Gastroesophageal sphincter (tissue), 4 donors: Measurements from ENCODE around the gene PCDH9. TPM values are rescaled to one million over a fixed set of nuclear protein-coding genes. Genes with fewer than 3 reads are reported as not detected.

Source experiments
- ATAC-seq: fragments of 150-250 bp; one replicate; pipeline ENCODE4 v1.9.1; 2016; ENCODE audit warnings: mild to moderate bottlenecking, moderate library complexity
- H3K27ac ChIP-seq, 4 donors: fragments of 200-600 bp; sonication (generic) in 3 of 4; 1 replicate in 3 of 4; 2 replicates in 1 of 4; pipeline ENCODE4 v1.5.1; 2016 to 2019
- H3K27me3 ChIP-seq: fragments of 200-600 bp; sonication (generic); one replicate; pipeline ENCODE4 v1.5.1; 2019
- H3K36me3 ChIP-seq, 2 donors: fragments of 200-600 bp; sonication (generic); one replicate each; pipeline ENCODE4 v1.5.1; 2019; ENCODE audit warnings: control low read depth in 1 of 2
- H3K4me1 ChIP-seq, 3 donors: fragments of 200-600 bp; sonication (generic); 1 replicate in 2 of 3; 2 replicates in 1 of 3; pipeline ENCODE4 v1.5.1; 2016 to 2019; ENCODE audit warnings: control low read depth in 2 of 3
- H3K4me3 ChIP-seq, 2 donors: fragments of 200-600 bp; sonication (generic); one replicate each; pipeline ENCODE4 v1.5.1; 2019; ENCODE audit warnings: mild to moderate bottlenecking in 1 of 2, moderate library complexity in 1 of 2
- H3K9me3 ChIP-seq, 3 donors: fragments of 200-600 bp; sonication (generic); one replicate each; pipeline ENCODE4 v1.5.1; 2017 to 2019; ENCODE audit warnings: control low read depth in 2 of 3
- EP300 ChIP-seq: sonication (generic); formaldehyde crosslinking; IDR thresholded peaks from one replicate; pipeline ENCODE4 v1.6.1; 2017; ENCODE audit warnings: antibody characterized with exemption, mild to moderate bottlenecking
- POLR2A ChIP-seq, 2 donors: fragments of 450-650 bp; IDR thresholded peaks; one replicate each; pipeline ENCODE4 v1.6.1; 2017; ENCODE audit warnings: antibody characterized with exemption in 2 of 2, mild to moderate bottlenecking in 2 of 2, moderate library complexity in 1 of 2
- POLR2AphosphoS5 ChIP-seq: sonication (generic); formaldehyde crosslinking; IDR thresholded peaks from one replicate; pipeline ENCODE4 v1.6.1; 2017; ENCODE audit warnings: antibody characterized with exemption
- WGBS, 2 donors: methylation state at CpG; one replicate each; pipeline ENCODE4 v1.1.5; 2018; ENCODE audit warnings: low coverage in 1 of 2; 5-methylcytosine and 5-hydroxymethylcytosine counted together
- total RNA-seq, 4 donors: library from RNA; depleted of rRNA; stranded (reverse); fragments of >200 nt; gene quantifications; one replicate each; pipeline ENCODE4 v1.1.0, GENCODE V29; 2016
- TF ChIP-seq, protein P1 (sequence below), 4 experiments: fragments of 200-600 bp in 2 of 4; fragments of 450-650 bp in 2 of 4; sonication (generic) in 1 of 4; IDR thresholded peaks; one replicate each; pipeline ENCODE4 v1.5.1; 2017 to 2019; ENCODE audit warnings: antibody characterized with exemption in 4 of 4, mild to moderate bottlenecking in 2 of 4, moderate library complexity in 2 of 4

Gene PCDH9
- total RNA-seq, 4 donors from 2014 or later, result 52.9 to 141 (median 56.5) TPM

DNA sequence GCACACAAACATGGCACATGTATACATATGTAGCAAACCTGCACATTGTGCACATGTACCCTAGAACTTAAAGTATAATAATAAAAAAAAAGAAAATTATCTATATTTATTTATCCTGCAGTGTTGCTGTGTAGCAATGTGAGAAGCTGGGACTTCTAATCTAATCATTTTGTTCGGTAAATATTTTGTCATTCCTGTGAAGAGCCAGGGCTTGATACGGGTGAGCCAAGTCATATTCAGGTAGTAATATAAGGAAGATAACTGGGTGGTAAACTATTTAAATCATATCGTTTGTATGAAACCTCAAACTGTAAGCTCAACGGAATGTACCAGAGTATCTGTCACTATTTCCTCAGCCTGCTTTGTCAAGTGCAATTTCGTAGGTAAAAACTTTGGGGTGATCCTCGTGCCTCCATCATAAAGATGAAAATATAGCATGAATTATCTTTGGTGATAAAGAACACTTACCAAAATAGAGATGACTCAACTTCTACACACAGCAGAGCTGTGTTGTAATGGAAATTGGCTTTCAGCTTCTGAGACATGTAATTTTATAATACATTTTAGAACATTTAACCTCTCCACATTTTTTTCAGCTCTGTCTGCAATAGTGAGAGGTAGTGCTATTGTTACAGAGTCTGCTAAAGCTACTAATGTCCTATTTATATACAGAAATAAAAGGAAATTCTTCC lies 92.9 kb downstream of the PCDH9 start:
- Histone ChIP-seq H3K4me1 (peaks cover 0 to 30% (median 2%) of the 10 kb centered on the region in 3 donors), H3K4me3 (no peak overlapping the region), H3K27me3 (no peaks in the 10 kb centered on the region), H3K36me3 (no peaks in the 10 kb centered on the region), H3K9me3 (no peaks in the 10 kb centered on the region), H3K27ac (no peak overlapping the region)
- TF ChIP-seq POLR2A (IDR thresholded peaks at IDR 0.05), result no peak
- TF ChIP-seq EP300, result no peak
- TF ChIP-seq, protein P1, sequence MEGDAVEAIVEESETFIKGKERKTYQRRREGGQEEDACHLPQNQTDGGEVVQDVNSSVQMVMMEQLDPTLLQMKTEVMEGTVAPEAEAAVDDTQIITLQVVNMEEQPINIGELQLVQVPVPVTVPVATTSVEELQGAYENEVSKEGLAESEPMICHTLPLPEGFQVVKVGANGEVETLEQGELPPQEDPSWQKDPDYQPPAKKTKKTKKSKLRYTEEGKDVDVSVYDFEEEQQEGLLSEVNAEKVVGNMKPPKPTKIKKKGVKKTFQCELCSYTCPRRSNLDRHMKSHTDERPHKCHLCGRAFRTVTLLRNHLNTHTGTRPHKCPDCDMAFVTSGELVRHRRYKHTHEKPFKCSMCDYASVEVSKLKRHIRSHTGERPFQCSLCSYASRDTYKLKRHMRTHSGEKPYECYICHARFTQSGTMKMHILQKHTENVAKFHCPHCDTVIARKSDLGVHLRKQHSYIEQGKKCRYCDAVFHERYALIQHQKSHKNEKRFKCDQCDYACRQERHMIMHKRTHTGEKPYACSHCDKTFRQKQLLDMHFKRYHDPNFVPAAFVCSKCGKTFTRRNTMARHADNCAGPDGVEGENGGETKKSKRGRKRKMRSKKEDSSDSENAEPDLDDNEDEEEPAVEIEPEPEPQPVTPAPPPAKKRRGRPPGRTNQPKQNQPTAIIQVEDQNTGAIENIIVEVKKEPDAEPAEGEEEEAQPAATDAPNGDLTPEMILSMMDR (IDR thresholded peaks at IDR 0.05), result no peak
- no peak for TF ChIP-seq POLR2AphosphoS5
- ATAC-seq, result peak; percentile 34
- 59 to 65% methylated on average over 6 of the region's 6 CpGs for WGBS, 2 donors

DNA sequence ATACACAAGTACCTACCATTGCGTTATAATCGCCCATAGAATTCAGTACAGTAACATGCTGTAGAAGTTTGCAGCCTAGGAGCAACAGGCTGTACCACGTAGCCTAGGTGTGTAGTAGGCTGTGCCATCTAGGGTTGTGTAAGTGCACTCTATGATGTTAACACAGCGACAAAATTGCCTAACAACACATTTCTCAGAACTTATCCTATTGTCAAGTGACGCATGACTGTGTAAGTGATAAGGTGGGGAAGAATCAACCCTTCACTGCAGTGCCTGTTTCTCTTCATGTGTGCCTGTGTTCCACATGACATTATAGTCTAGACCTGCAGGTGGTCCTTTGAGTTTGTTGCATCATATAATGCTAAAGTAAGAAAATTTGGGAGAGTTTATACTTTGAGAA lies 94.0 kb downstream of the PCDH9 start:
- no peaks in the 10 kb centered on the region for H3K36me3 ChIP-seq
- no peaks in the 10 kb centered on the region for H3K27me3 ChIP-seq
- TF ChIP-seq, protein P1 (IDR thresholded peaks at IDR 0.05), result no peak
- TF ChIP-seq POLR2A (IDR thresholded peaks at IDR 0.05) (no peak), EP300 (no peak), POLR2AphosphoS5 (no peak)
- WGBS, 2 donors, result 96 to 97% methylated on average over 3 to 5 of the region's 5 CpGs
- no peak overlapping the region for H3K4me3 ChIP-seq
- no peaks in the 10 kb centered on the region for H3K9me3 ChIP-seq
- no peak for ATAC-seq
- H3K4me1 ChIP-seq, result peaks cover 0 to 30% (median 2%) of the 10 kb centered on the region in 3 donors
- no peak overlapping the region for H3K27ac ChIP-seq

DNA sequence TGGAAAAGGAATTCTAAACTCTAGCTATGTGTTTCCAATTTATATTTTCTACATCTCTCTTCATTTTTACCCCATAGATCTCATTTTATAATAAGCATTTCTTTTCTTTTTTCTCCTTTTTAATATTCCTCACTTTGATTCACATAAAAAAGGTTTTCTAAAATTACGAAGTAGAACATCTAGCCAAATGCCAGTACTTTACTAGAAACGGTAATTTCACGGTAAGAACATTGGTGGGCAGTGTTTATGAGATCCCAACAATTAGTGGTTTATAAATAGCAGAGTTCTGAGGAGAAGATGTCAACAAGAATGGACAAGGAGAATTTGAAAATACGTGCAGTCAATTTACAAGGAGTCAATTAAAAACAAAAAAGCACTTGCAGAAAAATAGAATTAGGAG lies 94.8 kb downstream of the PCDH9 start:
- no peak for TF ChIP-seq POLR2A (IDR thresholded peaks at IDR 0.05)
- TF ChIP-seq, protein P1 (IDR thresholded peaks at IDR 0.05), result no peak
- no peaks in the 10 kb centered on the region for H3K27me3 ChIP-seq
- no peak overlapping the region for H3K4me3 ChIP-seq
- ATAC-seq, result no peak
- peaks cover 0 to 30% (median 2%) of the 10 kb centered on the region in 3 donors for H3K4me1 ChIP-seq
- 67 to 81% methylated on average over 1 to 4 of the region's 4 CpGs for WGBS, 2 donors
- H3K27ac ChIP-seq, result no peak overlapping the region
- no peaks in the 10 kb centered on the region for H3K9me3 ChIP-seq
- H3K36me3 ChIP-seq, result no peaks in the 10 kb centered on the region

GRCh38 chr13:67134417-67135129 lies 95.6 kb downstream of the PCDH9 start:
- H3K4me1 ChIP-seq, result peaks cover 0 to 30% (median 2%) of the 10 kb centered on the region in 3 donors
- ATAC-seq, result no peak
- H3K27me3 ChIP-seq, result no peaks in the 10 kb centered on the region
- 4 to 9% methylated on average over 6 to 7 of the region's 7 CpGs for WGBS, 2 donors
- H3K4me3 ChIP-seq, result peak overlapping the region; percentile 35 to 38
- no peaks in the 10 kb centered on the region for H3K36me3 ChIP-seq
- peak overlapping the region in 3 of 4 donors; percentile 34 to 61 (median 53) for H3K27ac ChIP-seq
- TF ChIP-seq, protein P1 (IDR thresholded peaks at IDR 0.05), result no peak
- TF ChIP-seq EP300 (no peak), POLR2A (IDR thresholded peaks at IDR 0.05) (no peak), POLR2AphosphoS5 (no peak)
- no peaks in the 10 kb centered on the region for H3K9me3 ChIP-seq

GRCh38 chr13:67133476-67133875 lies 96.7 kb downstream of the PCDH9 start:
- no peak for TF ChIP-seq EP300
- TF ChIP-seq POLR2AphosphoS5, result no peak
- TF ChIP-seq POLR2A (IDR thresholded peaks at IDR 0.05), result no peak
- TF ChIP-seq, protein P1 (IDR thresholded peaks at IDR 0.05), result no peak
- peaks cover 0 to 30% (median 2%) of the 10 kb centered on the region in 3 donors for H3K4me1 ChIP-seq
- ATAC-seq, result no peak
- no peaks in the 10 kb centered on the region for H3K36me3 ChIP-seq
- whole genome bisulfite sequencing, 2 donors, result 67 to 90% methylated on average over 1 of the region's 1 CpG
- no peak overlapping the region for H3K4me3 ChIP-seq
- no peaks in the 10 kb centered on the region for H3K9me3 ChIP-seq
- no peaks in the 10 kb centered on the region for H3K27me3 ChIP-seq
- H3K27ac ChIP-seq, result no peak overlapping the region
